H9 (cell line): Measurements from ENCODE around the gene PSMB7. TPM values are rescaled to one million over a fixed set of nuclear protein-coding genes. Genes with fewer than 3 reads are reported as not detected.

Source experiments
- DNase-seq: peaks from one replicate; pipeline ENCODE4 v3.0.0-alpha.2; 2017
- H2AFZ ChIP-seq: one replicate; pipeline ENCODE4 v1.6.1; 2013; ENCODE audit warnings: mild to moderate bottlenecking, low read length, control low read depth, moderate library complexity
- H2AK5ac ChIP-seq: 2 replicates; pipeline ENCODE4 v1.6.1; 2013; ENCODE audit warnings: low read length, control low read depth, mixed read lengths; ENCODE audit not compliant: insufficient read length
- H2BK120ac ChIP-seq: one replicate; pipeline ENCODE4 v1.6.1; 2013; ENCODE audit warnings: low read depth, mild to moderate bottlenecking, low read length, control low read depth, inconsistent platforms; ENCODE audit not compliant: poor library complexity, severe bottlenecking
- H2BK12ac ChIP-seq: 2 replicates; pipeline ENCODE4 v1.6.1; 2013; ENCODE audit warnings: low read length, control low read depth, mixed read lengths, low read depth; ENCODE audit not compliant: insufficient read length
- H2BK15ac ChIP-seq: 2 replicates; pipeline ENCODE4 v1.6.1; 2013; ENCODE audit warnings: low read depth, low read length, control low read depth
- H2BK20ac ChIP-seq: one replicate; pipeline ENCODE4 v1.6.1; 2013; ENCODE audit warnings: low read depth, mild to moderate bottlenecking, low read length, control low read depth, inconsistent platforms; ENCODE audit not compliant: poor library complexity, severe bottlenecking
- H2BK5ac ChIP-seq: 2 replicates; pipeline ENCODE4 v1.6.1; 2013; ENCODE audit warnings: low read length, control low read depth, mixed read lengths; ENCODE audit not compliant: insufficient read length
- H3K14ac ChIP-seq: 2 replicates; pipeline ENCODE4 v1.6.1; 2013; ENCODE audit warnings: low read length, control low read depth; ENCODE audit not compliant: insufficient read depth
- H3K18ac ChIP-seq: 2 replicates; pipeline ENCODE4 v1.6.1; 2013; ENCODE audit warnings: low read depth, mild to moderate bottlenecking, mixed read lengths, low read length, control low read depth; ENCODE audit not compliant: insufficient read length
- H3K23ac ChIP-seq: 2 replicates; pipeline ENCODE4 v1.6.1; 2013; ENCODE audit warnings: low read length, control low read depth, mixed read lengths, low read depth; ENCODE audit not compliant: insufficient read length
- H3K23me2 ChIP-seq: 2 replicates; pipeline ENCODE4 v1.6.1; 2013; ENCODE audit warnings: low read depth, mild to moderate bottlenecking, mixed read lengths, low read length, control low read depth; ENCODE audit not compliant: insufficient read length, poor library complexity, severe bottlenecking
- H3K27ac ChIP-seq: 2 replicates; pipeline ENCODE4 v1.5.1; 2013; ENCODE audit warnings: low read length, control low read depth, mixed read lengths, low read depth; ENCODE audit not compliant: insufficient read length
- H3K27me3 ChIP-seq: 2 replicates; pipeline ENCODE4 v1.6.1; 2013; ENCODE audit warnings: low read length, control low read depth, inconsistent platforms; ENCODE audit not compliant: insufficient read depth
- H3K4ac ChIP-seq: 2 replicates; pipeline ENCODE4 v1.6.1; 2013; ENCODE audit warnings: low read depth, mild to moderate bottlenecking, control low read depth, inconsistent platforms, low read length, moderate library complexity
- H3K4me1 ChIP-seq: 2 replicates; pipeline ENCODE4 v1.6.1; 2013; ENCODE audit warnings: low read length, control low read depth, inconsistent platforms; ENCODE audit not compliant: insufficient read depth
- H3K4me2 ChIP-seq: 2 replicates; pipeline ENCODE4 v1.6.1; 2013; ENCODE audit warnings: low read length, control low read depth, mixed read lengths; ENCODE audit not compliant: insufficient read length, insufficient read depth
- H3K56ac ChIP-seq: 2 replicates; pipeline ENCODE4 v1.6.1; 2013; ENCODE audit warnings: low read depth, mild to moderate bottlenecking, mixed read lengths, low read length, control low read depth; ENCODE audit not compliant: insufficient read length
- H3K79me1 ChIP-seq: 2 replicates; pipeline ENCODE4 v1.6.1; 2013; ENCODE audit warnings: low read depth, mild to moderate bottlenecking, moderate library complexity, low read length, control low read depth, inconsistent platforms; ENCODE audit not compliant: insufficient read depth, poor library complexity, severe bottlenecking
- H3K79me2 ChIP-seq: 2 replicates; pipeline ENCODE4 v1.6.1; 2013; ENCODE audit warnings: low read length, control low read depth, inconsistent platforms; ENCODE audit not compliant: insufficient read depth
- H3K9ac ChIP-seq: 2 replicates; pipeline ENCODE4 v1.6.1; 2013; ENCODE audit warnings: low read length, control low read depth, mixed read lengths; ENCODE audit not compliant: insufficient read length; ENCODE audit errors: extremely low read depth
- H3K9me3 ChIP-seq: one replicate; pipeline ENCODE4 v1.6.1; 2013; ENCODE audit warnings: low read depth, low read length, inconsistent platforms; ENCODE audit not compliant: control insufficient read depth
- H3T11ph ChIP-seq: one replicate; pipeline ENCODE4 v1.6.1; 2013; ENCODE audit warnings: mild to moderate bottlenecking, low read length, control low read depth, inconsistent platforms
- H4K20me1 ChIP-seq: one replicate; pipeline ENCODE4 v1.6.1; 2013; ENCODE audit not compliant: control insufficient read depth, insufficient read length, insufficient read depth
- H4K5ac ChIP-seq: 2 replicates; pipeline ENCODE4 v1.6.1; 2013; ENCODE audit warnings: low read depth, mild to moderate bottlenecking, mixed read lengths, low read length, control low read depth; ENCODE audit not compliant: insufficient read length
- H4K8ac ChIP-seq: replicated peaks from 2 replicates; pipeline ENCODE4 v1.6.1; 2013; ENCODE audit warnings: low read length, control low read depth, mixed read lengths, low read depth; ENCODE audit not compliant: insufficient read length
- H4K91ac ChIP-seq: 2 replicates; pipeline ENCODE4 v1.6.1; 2013; ENCODE audit warnings: low read depth, mild to moderate bottlenecking, moderate library complexity, mixed read lengths, low read length, control low read depth; ENCODE audit not compliant: insufficient read length
- H3K27ac Mint-ChIP-seq, 3 experiments: 2 replicates in 2 of 3; 3 replicates in 1 of 3; pipeline ENCODE4 v1.8.0; 2020 to 2021; ENCODE audit warnings: mixed read lengths in 3 of 3, mild to moderate bottlenecking in 1 of 3, moderate library complexity in 1 of 3
- H3K27me3 Mint-ChIP-seq: 2 replicates; pipeline ENCODE4 v1.8.0; 2021; ENCODE audit warnings: low read depth, mild to moderate bottlenecking, moderate library complexity, mixed read lengths
- H3K36me3 Mint-ChIP-seq, 3 experiments: 2 replicates in 2 of 3; 3 replicates in 1 of 3; pipeline ENCODE4 v1.8.0; 2020 to 2021; ENCODE audit warnings: low read depth in 3 of 3, mixed read lengths in 3 of 3; ENCODE audit not compliant: insufficient read depth in 1 of 3
- H3K4me1 Mint-ChIP-seq, 2 experiments: 2 replicates each; pipeline ENCODE4 v1.8.0; 2020; ENCODE audit warnings: mixed read lengths in 2 of 2
- H3K4me3 Mint-ChIP-seq, 2 experiments: 2 replicates in 1 of 2; 3 replicates in 1 of 2; pipeline ENCODE4 v1.8.0; 2020 to 2021; ENCODE audit warnings: mild to moderate bottlenecking in 2 of 2, mixed read lengths in 2 of 2, moderate library complexity in 1 of 2
- H3K9me3 Mint-ChIP-seq, 2 experiments: 2 replicates in 1 of 2; 3 replicates in 1 of 2; pipeline ENCODE4 v1.8.0; 2020; ENCODE audit warnings: mild to moderate bottlenecking in 2 of 2, mixed read lengths in 2 of 2, moderate library complexity in 1 of 2
- CTCF ChIP-seq: fragments of 200-600 bp; sonication (generic); conservative IDR thresholded peaks from 3 replicates; pipeline ENCODE4 v1.8.0; 2021; ENCODE audit warnings: antibody characterized with exemption, mild to moderate bottlenecking
- WGBS: extraction: QIAGEN DNeasy Blood & Tissue Kit; methylation state at CpG from one replicate; pipeline ENCODE4 v1.1.7; 2013; ENCODE audit warnings: missing lambda C conversion rate, low lambda C conversion rate, mixed read lengths; ENCODE audit not compliant: insufficient read length; ENCODE audit errors: extremely low coverage; 5-methylcytosine and 5-hydroxymethylcytosine counted together
- total RNA-seq: library from RNA; stranded (reverse); gene quantifications from 2 replicates; pipeline ENCODE4 v1.2.1, GENCODE V29; 2021

PSMB7 gene
- total RNA-seq, 1 experiment from 2014 or later, result 209 TPM

- H3K79me2 ChIP-seq, result no peaks in the 10 kb centered on the region
- H2BK5ac ChIP-seq, result no peak overlapping the region
- H3T11ph ChIP-seq, result no peak overlapping the region
- H3K9me3 ChIP-seq, result no peaks in the 10 kb centered on the region
- Mint-ChIP-seq H3K4me3 (no peak overlapping the region), H3K27me3 (no peaks in the 10 kb centered on the region), H3K27ac (peak overlapping the region; percentile 81 to 94 (median 82); a peak in 6 of 7 replicates), H3K4me1 (peaks cover 0 to 4% of the 10 kb centered on the region in 2 experiments; a peak in 1 of 4 replicates), H3K36me3 (no peaks in the 10 kb centered on the region), H3K9me3 (no peaks in the 10 kb centered on the region)
- H4K20me1 ChIP-seq, result no peaks in the 10 kb centered on the region
- no peak overlapping the region for H4K91ac ChIP-seq
- H3K4me2 ChIP-seq, result no peak overlapping the region
- no peak overlapping the region for H4K8ac ChIP-seq
- no peak overlapping the region for H2BK15ac ChIP-seq
- no peaks in the 10 kb centered on the region for H3K27me3 ChIP-seq
- H2AFZ ChIP-seq, result no peak overlapping the region
- no peak overlapping the region for H2BK12ac ChIP-seq
- no peak overlapping the region for H2BK20ac ChIP-seq
- no CpG with 5 or more reads among the region's 15 CpGs for WGBS
- no peak overlapping the region for H3K4ac ChIP-seq
- H2BK120ac ChIP-seq, result no peak overlapping the region
- H3K14ac ChIP-seq, result no peak overlapping the region
- no peak for TF ChIP-seq CTCF
- DNase-seq, result peak; percentile 71
- no peak overlapping the region for H3K23ac ChIP-seq
- no peaks in the 10 kb centered on the region for H3K23me2 ChIP-seq
- H3K4me1 ChIP-seq, result no peaks in the 10 kb centered on the region
- no peak overlapping the region for H4K5ac ChIP-seq
- no peak overlapping the region for H3K9ac ChIP-seq
- H3K56ac ChIP-seq, result no peak overlapping the region
- H3K18ac ChIP-seq, result no peak overlapping the region
- no peak overlapping the region for H2AK5ac ChIP-seq
- no peak overlapping the region for H3K27ac ChIP-seq
- no peaks in the 10 kb centered on the region for H3K79me1 ChIP-seq
Observed at GRCh38 chr9:124309667-124310084, 105.6 kb downstream of the PSMB7 start.
